ENCODE measurements around the gene HINT3.
A peak's percentile ranks its signal among the peaks of the same experiment; 100 is the strongest.
"Not testable (repeated sequence)": the region's sequence is repeated elsewhere in the genome, so short reads cannot be mapped to it uniquely, and the experiment has no call there.

The HINT3 gene

GRCh38 chr6:125944434-125944816 lies 12.1 kb upstream of the HINT3 start:
- Histone ChIP-seq H3K27ac (peak overlapping the region in 6 of 11 experiments; percentile 1 to 64 (median 46); a peak in 8 of 22 replicates), H3K27me3 (no peaks in the 10 kb centered on the region), H3K36me3 (no peaks in the 10 kb centered on the region), H3K4me1 (peaks cover 0 to 78% (median 20%) of the 10 kb centered on the region in 10 experiments; a peak in 12 of 20 replicates), H3K9me3 (replicated peaks in 1 of 11) (no peaks in the 10 kb centered on the region), H3K4me3 (no peak overlapping the region), H3K4me2 (peak overlapping the region in 8 of 11 experiments; percentile 21 to 68 (median 54); a peak in 13 of 22 replicates), H3K9ac (peak overlapping the region in 2 of 11 experiments; percentile 19 to 32; a peak in 3 of 22 replicates), H4K20me1 (no peaks in the 10 kb centered on the region)
- peak in 5 of 11 experiments; percentile 31 to 60 (median 41); a peak in 5 of 22 replicates for TF ChIP-seq Cebpa-rat (IDR thresholded peaks at IDR 0.05)

- Histone ChIP-seq H3K9me3 (replicated peaks in 1 of 11) (no peaks in the 10 kb centered on the region), H3K4me3 (no peak overlapping the region), H3K27me3 (no peaks in the 10 kb centered on the region), H3K9ac (no peak overlapping the region), H3K27ac (peak overlapping the region in 3 of 11 experiments; percentile 51 to 64 (median 63); a peak in 5 of 22 replicates), H3K4me2 (peak overlapping the region in 8 of 11 experiments; percentile 21 to 68 (median 54); a peak in 11 of 22 replicates), H3K4me1 (peaks cover 0 to 82% (median 20%) of the 10 kb centered on the region in 10 experiments; a peak in 12 of 20 replicates), H3K36me3 (no peaks in the 10 kb centered on the region), H4K20me1 (no peaks in the 10 kb centered on the region)
- no peak for TF ChIP-seq Cebpa-rat (IDR thresholded peaks at IDR 0.05)
Measured at GRCh38 chr6:125944896-125945295, 11.7 kb upstream of the HINT3 start.

- no peak overlapping the region for H3K4me3 ChIP-seq
- H3K27me3 ChIP-seq: no peaks in the 10 kb centered on the region
- no peaks in the 10 kb centered on the region for H3K9me3 ChIP-seq (replicated peaks in 1 of 11)
- H3K36me3 ChIP-seq: no peaks in the 10 kb centered on the region
- no peaks in the 10 kb centered on the region for H4K20me1 ChIP-seq
- TF ChIP-seq Cebpa-rat (IDR thresholded peaks at IDR 0.05): no peak
- H3K9ac ChIP-seq: no peak overlapping the region
- H3K4me1 ChIP-seq: peaks cover 0 to 78% (median 20%) of the 10 kb centered on the region in 10 experiments; a peak in 12 of 20 replicates
- H3K27ac ChIP-seq: no peak overlapping the region
- peak overlapping the region in 5 of 11 experiments; percentile 29 to 65 (median 54); a peak in 8 of 22 replicates for H3K4me2 ChIP-seq
Measured at GRCh38 chr6:125945378-125946141, 11.0 kb upstream of the HINT3 start.

- Histone ChIP-seq H3K9me3 (replicated peaks in 1 of 11) (peaks cover 0 to 3% (median 1%) of the 10 kb centered on the region in 11 experiments; a peak in 9 of 22 replicates), H3K4me2 (peak overlapping the region in 3 of 11 experiments; percentile 37 to 64 (median 64); a peak in 6 of 22 replicates), H3K9ac (no peak overlapping the region), H3K4me1 (peaks cover 0 to 79% (median 20%) of the 10 kb centered on the region in 10 experiments; a peak in 12 of 20 replicates), H3K27ac (no peak overlapping the region), H4K20me1 (no peaks in the 10 kb centered on the region), H3K4me3 (no peak overlapping the region), H3K27me3 (no peaks in the 10 kb centered on the region), H3K36me3 (no peaks in the 10 kb centered on the region)
- TF ChIP-seq Cebpa-rat (IDR thresholded peaks at IDR 0.05): no peak
Measured at GRCh38 chr6:125947615-125948014, 9.0 kb upstream of the HINT3 start.

GRCh38 chr6:125948455-125948854 lies 8.1 kb upstream of the HINT3 start:
- H3K4me1 ChIP-seq: peaks cover 0 to 74% (median 19%) of the 10 kb centered on the region in 10 experiments; a peak in 12 of 20 replicates
- H3K27ac ChIP-seq: no peak overlapping the region
- H3K4me3 ChIP-seq: no peak overlapping the region
- no peak overlapping the region for H3K9ac ChIP-seq
- H4K20me1 ChIP-seq: no peaks in the 10 kb centered on the region
- no peaks in the 10 kb centered on the region for H3K36me3 ChIP-seq
- no peak for TF ChIP-seq Cebpa-rat (IDR thresholded peaks at IDR 0.05)
- no peaks in the 10 kb centered on the region for H3K27me3 ChIP-seq
- H3K9me3 ChIP-seq (replicated peaks in 1 of 11): peaks cover 0 to 9% (median 5%) of the 10 kb centered on the region in 11 experiments; a peak in 9 of 22 replicates
- H3K4me2 ChIP-seq: peak overlapping the region in 3 of 11 experiments; percentile 37 to 64 (median 64); a peak in 6 of 22 replicates

DNA sequence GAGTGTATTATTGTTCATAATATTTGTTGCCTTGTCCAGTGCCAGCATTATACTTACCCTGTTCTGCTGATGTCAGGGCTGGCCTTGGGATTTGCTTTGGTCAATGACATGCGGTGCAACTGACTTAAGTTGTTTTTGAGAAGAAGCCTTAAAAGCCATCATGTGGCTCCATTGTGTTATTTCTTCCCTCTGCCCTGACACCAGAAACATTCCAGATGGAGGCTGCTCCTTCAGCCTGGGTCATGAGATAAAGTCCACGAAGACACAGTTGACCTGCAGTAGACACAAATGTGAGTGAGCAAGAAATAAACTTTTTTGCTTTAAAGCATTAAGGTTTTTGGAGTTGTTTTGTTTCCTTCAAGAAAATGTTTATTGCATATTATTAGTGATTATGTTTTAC lies 7.5 kb upstream of the HINT3 start:
- Histone ChIP-seq H4K20me1 (no peaks in the 10 kb centered on the region), H3K4me2 (peak overlapping the region in 3 of 11 experiments; percentile 37 to 64 (median 64); a peak in 6 of 22 replicates), H3K27me3 (no peaks in the 10 kb centered on the region), H3K27ac (no peak overlapping the region), H3K9me3 (replicated peaks in 1 of 11) (peaks cover 0 to 9% (median 5%) of the 10 kb centered on the region in 11 experiments; a peak in 9 of 22 replicates), H3K36me3 (no peaks in the 10 kb centered on the region), H3K4me3 (no peak overlapping the region), H3K9ac (no peak overlapping the region), H3K4me1 (peaks cover 0 to 67% (median 15%) of the 10 kb centered on the region in 10 experiments; a peak in 12 of 20 replicates)
- TF ChIP-seq Cebpa-rat (IDR thresholded peaks at IDR 0.05): no peak

DNA sequence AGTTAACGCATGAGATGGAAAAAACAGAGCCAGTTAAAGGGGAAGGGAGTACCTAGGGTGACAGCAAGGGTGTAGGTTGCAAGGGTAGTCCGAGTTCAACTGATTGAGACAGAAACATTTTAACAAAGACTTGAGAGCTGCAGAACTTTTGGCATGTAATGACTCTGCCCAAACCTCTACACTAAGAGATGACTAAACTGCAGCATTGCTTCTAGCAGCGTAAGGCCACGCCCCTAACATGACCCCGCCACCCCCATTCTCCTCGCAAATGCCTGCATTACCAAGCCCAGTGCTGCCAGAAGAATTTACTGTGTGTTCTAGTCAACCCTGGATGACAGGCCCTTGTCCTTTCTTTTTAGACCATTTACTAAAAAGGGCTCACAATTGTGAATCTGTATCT lies 6.3 kb upstream of the HINT3 start:
- H3K9me3 ChIP-seq (replicated peaks in 1 of 11): peaks cover 0 to 9% (median 5%) of the 10 kb centered on the region in 11 experiments; a peak in 9 of 22 replicates
- H3K9ac ChIP-seq: no peak overlapping the region
- H3K4me3 ChIP-seq: no peak overlapping the region
- TF ChIP-seq Cebpa-rat (IDR thresholded peaks at IDR 0.05): no peak
- no peaks in the 10 kb centered on the region for H3K36me3 ChIP-seq
- H4K20me1 ChIP-seq: no peaks in the 10 kb centered on the region
- no peaks in the 10 kb centered on the region for H3K27me3 ChIP-seq
- peaks cover 0 to 55% (median 6%) of the 10 kb centered on the region in 10 experiments; a peak in 10 of 20 replicates for H3K4me1 ChIP-seq
- H3K27ac ChIP-seq: no peak overlapping the region
- no peak overlapping the region for H3K4me2 ChIP-seq

- H3K27ac ChIP-seq; H3K27me3 ChIP-seq; H3K9ac ChIP-seq; H4K20me1 ChIP-seq; H3K4me3 ChIP-seq; H3K36me3 ChIP-seq; H3K4me2 ChIP-seq; H3K9me3 ChIP-seq (replicated peaks in 1 of 11): not testable (repeated sequence)
- H3K4me1 ChIP-seq: peaks cover 0 to 51% (median 5%) of the 10 kb centered on the region in 10 experiments; a peak in 10 of 20 replicates
Measured at GRCh38 chr6:125950716-125951115, 5.9 kb upstream of the HINT3 start.

DNA sequence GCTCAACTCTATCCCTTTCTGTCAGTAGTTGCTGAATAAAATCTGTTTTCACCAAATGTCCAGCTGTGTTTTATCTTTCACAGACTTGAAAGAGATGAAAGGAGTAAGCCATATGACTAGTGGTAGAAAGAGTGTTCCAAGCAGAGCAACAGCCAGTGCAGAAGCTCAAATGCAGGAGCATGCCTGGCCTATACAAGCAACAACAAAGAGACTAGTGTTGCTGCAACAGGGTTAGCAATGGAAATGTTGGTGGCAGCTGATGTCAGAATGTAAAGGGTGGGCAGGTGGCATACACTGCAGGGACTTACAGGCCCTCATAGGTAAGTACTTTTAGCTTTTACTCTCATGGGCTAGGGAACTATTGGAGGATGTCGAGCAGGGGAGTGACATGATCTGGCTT lies 5.2 kb upstream of the HINT3 start:
- no peak for TF ChIP-seq Cebpa-rat (IDR thresholded peaks at IDR 0.05)
- no peaks in the 10 kb centered on the region for H3K27me3 ChIP-seq
- H3K4me2 ChIP-seq: no peak overlapping the region
- no peak overlapping the region for H3K9ac ChIP-seq
- no peaks in the 10 kb centered on the region for H3K36me3 ChIP-seq
- H3K4me1 ChIP-seq: peaks cover 4 to 51% (median 6%) of the 10 kb centered on the region in 10 experiments; a peak in 15 of 20 replicates
- no peak overlapping the region for H3K27ac ChIP-seq
- no peaks in the 10 kb centered on the region for H4K20me1 ChIP-seq
- peaks cover 0 to 9% (median 5%) of the 10 kb centered on the region in 11 experiments; a peak in 9 of 22 replicates for H3K9me3 ChIP-seq (replicated peaks in 1 of 11)
- no peak overlapping the region for H3K4me3 ChIP-seq

Data from BLaER1 treated with 17β-estradiol and CSF1 and Interleukin-3, amounts not matched to agents 10 nM and 100 nM (cell line).